ENCODE results near the gene DEFB131A. TPM values are rescaled to one million over a fixed set of nuclear protein-coding genes. Genes with fewer than 3 reads are reported as not detected.
"Not testable (repeated sequence)": the region's sequence is repeated elsewhere in the genome, so short reads cannot be mapped to it uniquely, and the experiment has no call there.

DEFB131A gene
- total RNA-seq, 1 donor from 2014 or later: not detected

GRCh38 chr4:9483682-9484081 is 39.5 kb downstream of the DEFB131A start:
- not testable (repeated sequence) for H3K27me3 ChIP-seq (ENCODE audit: insufficient read depth, low read length); H3K4me3 ChIP-seq (ENCODE audit: insufficient read depth, low read depth, low read length); H3K36me3 ChIP-seq (ENCODE audit: insufficient read depth, low read length); H3K9me3 ChIP-seq (ENCODE audit: insufficient read depth, low read depth, low read length); H3K27ac Mint-ChIP-seq (ENCODE audit: unreplicated experiment); FAIRE-seq; H3K36me3 Mint-ChIP-seq (ENCODE audit: low read depth, unreplicated experiment); H3K9ac ChIP-seq (ENCODE audit: low read length); H3K4me2 ChIP-seq (ENCODE audit: low read length); H3K4me1 ChIP-seq (ENCODE audit: insufficient read depth, low read length); H3K79me2 ChIP-seq (ENCODE audit: insufficient read depth, low read length); H2AFZ ChIP-seq (ENCODE audit: low read depth, low read length); H4K20me1 ChIP-seq (ENCODE audit: insufficient read depth, low read length); H3K4me3 Mint-ChIP-seq (ENCODE audit: unreplicated experiment); DNase-seq (ENCODE audit: low read depth); H3K4me1 Mint-ChIP-seq (ENCODE audit: low read depth, unreplicated experiment); H3K27ac ChIP-seq (ENCODE audit: low read depth, low read length); H3K9me3 Mint-ChIP-seq (ENCODE audit: unreplicated experiment)
- H3K27me3 Mint-ChIP-seq (ENCODE audit: low read depth, unreplicated experiment): peaks cover 15% of the 10 kb centered on the region

GRCh38 chr4:9486880-9487279 is 42.7 kb downstream of the DEFB131A start:
- not testable (repeated sequence) for H3K4me3 ChIP-seq (ENCODE audit: insufficient read depth, low read depth, low read length); H4K20me1 ChIP-seq (ENCODE audit: insufficient read depth, low read length); H3K4me1 Mint-ChIP-seq (ENCODE audit: low read depth, unreplicated experiment); H3K9ac ChIP-seq (ENCODE audit: low read length); H3K36me3 ChIP-seq (ENCODE audit: insufficient read depth, low read length); H3K27ac ChIP-seq (ENCODE audit: low read depth, low read length); H3K9me3 ChIP-seq (ENCODE audit: insufficient read depth, low read depth, low read length); H3K79me2 ChIP-seq (ENCODE audit: insufficient read depth, low read length); H3K9me3 Mint-ChIP-seq (ENCODE audit: unreplicated experiment); H3K4me1 ChIP-seq (ENCODE audit: insufficient read depth, low read length); H3K4me2 ChIP-seq (ENCODE audit: low read length); FAIRE-seq; H3K27ac Mint-ChIP-seq (ENCODE audit: unreplicated experiment); H3K27me3 ChIP-seq (ENCODE audit: insufficient read depth, low read length); H3K4me3 Mint-ChIP-seq (ENCODE audit: unreplicated experiment); H3K36me3 Mint-ChIP-seq (ENCODE audit: low read depth, unreplicated experiment); DNase-seq (ENCODE audit: low read depth); H2AFZ ChIP-seq (ENCODE audit: low read depth, low read length)
- H3K27me3 Mint-ChIP-seq (ENCODE audit: low read depth, unreplicated experiment): peaks cover 22% of the 10 kb centered on the region

DNA sequence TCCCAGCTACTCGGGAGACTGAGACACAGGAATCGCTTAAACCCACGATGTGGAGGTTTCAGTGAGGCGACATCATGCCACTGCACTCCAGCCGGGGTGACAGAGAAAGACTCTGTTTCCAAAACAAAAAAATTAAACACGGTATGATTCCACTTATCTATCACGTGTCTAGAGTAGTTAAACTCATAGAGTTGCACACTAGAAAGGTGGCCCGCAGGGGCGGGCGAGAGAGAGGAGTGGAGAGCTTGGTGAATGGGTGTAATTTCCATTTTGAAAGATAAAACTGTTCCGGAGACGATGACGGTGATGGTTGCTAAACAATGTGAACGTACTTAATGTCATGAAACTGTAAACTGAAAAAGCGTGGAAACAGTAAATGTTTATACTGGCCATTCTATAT is 44.6 kb downstream of the DEFB131A start:
- not testable (repeated sequence) for H3K4me3 ChIP-seq (ENCODE audit: insufficient read depth, low read depth, low read length); H3K36me3 Mint-ChIP-seq (ENCODE audit: low read depth, unreplicated experiment); H3K4me1 ChIP-seq (ENCODE audit: insufficient read depth, low read length); H3K27me3 ChIP-seq (ENCODE audit: insufficient read depth, low read length); DNase-seq (ENCODE audit: low read depth); H3K79me2 ChIP-seq (ENCODE audit: insufficient read depth, low read length); H3K4me3 Mint-ChIP-seq (ENCODE audit: unreplicated experiment); H3K9me3 Mint-ChIP-seq (ENCODE audit: unreplicated experiment); H3K4me2 ChIP-seq (ENCODE audit: low read length); H3K9me3 ChIP-seq (ENCODE audit: insufficient read depth, low read depth, low read length); FAIRE-seq; H3K36me3 ChIP-seq (ENCODE audit: insufficient read depth, low read length); H3K9ac ChIP-seq (ENCODE audit: low read length); H3K27ac Mint-ChIP-seq (ENCODE audit: unreplicated experiment); H2AFZ ChIP-seq (ENCODE audit: low read depth, low read length); H4K20me1 ChIP-seq (ENCODE audit: insufficient read depth, low read length); H3K4me1 Mint-ChIP-seq (ENCODE audit: low read depth, unreplicated experiment); H3K27ac ChIP-seq (ENCODE audit: low read depth, low read length)
- peaks cover 24% of the 10 kb centered on the region for H3K27me3 Mint-ChIP-seq (ENCODE audit: low read depth, unreplicated experiment)

DNA sequence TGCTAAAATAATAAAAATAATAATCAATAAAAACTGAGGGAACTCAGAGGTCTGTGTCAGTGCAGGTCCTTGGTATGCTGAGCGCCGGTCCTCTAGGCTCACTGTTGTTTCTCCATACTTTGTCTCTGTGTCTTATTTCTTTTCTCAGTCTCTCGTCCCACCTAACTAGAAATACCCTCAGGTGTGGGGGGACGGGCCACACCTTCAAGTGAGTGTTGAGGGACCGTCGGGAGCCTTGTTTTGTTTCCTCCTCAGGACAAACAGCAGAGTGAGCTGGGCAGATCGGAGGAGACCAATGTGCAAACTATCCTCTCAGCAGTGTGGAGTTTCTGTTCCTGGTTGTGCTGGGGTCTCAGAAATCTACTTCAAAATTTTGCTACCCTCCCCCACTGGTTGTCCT is 46.3 kb downstream of the DEFB131A start:
- H3K4me3 Mint-ChIP-seq (ENCODE audit: unreplicated experiment); H3K9me3 Mint-ChIP-seq (ENCODE audit: unreplicated experiment); H3K79me2 ChIP-seq (ENCODE audit: insufficient read depth, low read length); H2AFZ ChIP-seq (ENCODE audit: low read depth, low read length); FAIRE-seq; H3K4me1 Mint-ChIP-seq (ENCODE audit: low read depth, unreplicated experiment); H3K27me3 ChIP-seq (ENCODE audit: insufficient read depth, low read length); H3K27ac ChIP-seq (ENCODE audit: low read depth, low read length); H3K36me3 Mint-ChIP-seq (ENCODE audit: low read depth, unreplicated experiment); H3K27ac Mint-ChIP-seq (ENCODE audit: unreplicated experiment); H3K4me2 ChIP-seq (ENCODE audit: low read length); H4K20me1 ChIP-seq (ENCODE audit: insufficient read depth, low read length); H3K9ac ChIP-seq (ENCODE audit: low read length); H3K4me3 ChIP-seq (ENCODE audit: insufficient read depth, low read depth, low read length); H3K9me3 ChIP-seq (ENCODE audit: insufficient read depth, low read depth, low read length); H3K36me3 ChIP-seq (ENCODE audit: insufficient read depth, low read length); H3K4me1 ChIP-seq (ENCODE audit: insufficient read depth, low read length); DNase-seq (ENCODE audit: low read depth): not testable (repeated sequence)
- peaks cover 31% of the 10 kb centered on the region for H3K27me3 Mint-ChIP-seq (ENCODE audit: low read depth, unreplicated experiment)

DNA sequence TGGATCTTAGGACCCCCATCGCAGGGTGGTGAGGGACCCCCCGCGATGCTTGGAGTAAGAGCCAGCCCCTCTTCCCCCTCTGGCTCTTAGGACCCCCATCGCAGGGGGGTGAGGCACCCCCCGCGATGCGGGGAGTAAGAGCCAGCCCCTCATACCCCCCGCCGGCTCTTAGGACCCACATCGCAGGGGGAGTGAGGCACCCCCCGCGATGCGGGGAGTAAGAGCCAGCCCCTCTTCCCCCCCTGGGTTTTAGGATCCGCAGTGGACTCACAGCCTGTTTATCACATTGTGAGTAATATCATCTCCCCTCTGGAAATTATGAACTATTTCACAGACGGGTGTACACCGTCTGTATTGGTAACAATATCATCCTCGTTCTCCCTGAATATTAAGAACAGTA is 46.8 kb downstream of the DEFB131A start:
- H3K4me3 Mint-ChIP-seq (ENCODE audit: unreplicated experiment); H3K4me3 ChIP-seq (ENCODE audit: insufficient read depth, low read depth, low read length); H3K9ac ChIP-seq (ENCODE audit: low read length); H3K4me2 ChIP-seq (ENCODE audit: low read length); DNase-seq (ENCODE audit: low read depth); H3K4me1 Mint-ChIP-seq (ENCODE audit: low read depth, unreplicated experiment); H3K36me3 ChIP-seq (ENCODE audit: insufficient read depth, low read length); H4K20me1 ChIP-seq (ENCODE audit: insufficient read depth, low read length); H3K9me3 ChIP-seq (ENCODE audit: insufficient read depth, low read depth, low read length); H2AFZ ChIP-seq (ENCODE audit: low read depth, low read length); H3K27ac ChIP-seq (ENCODE audit: low read depth, low read length); H3K79me2 ChIP-seq (ENCODE audit: insufficient read depth, low read length); H3K27ac Mint-ChIP-seq (ENCODE audit: unreplicated experiment); H3K27me3 ChIP-seq (ENCODE audit: insufficient read depth, low read length); H3K9me3 Mint-ChIP-seq (ENCODE audit: unreplicated experiment); H3K36me3 Mint-ChIP-seq (ENCODE audit: low read depth, unreplicated experiment); FAIRE-seq; H3K4me1 ChIP-seq (ENCODE audit: insufficient read depth, low read length): not testable (repeated sequence)
- H3K27me3 Mint-ChIP-seq (ENCODE audit: low read depth, unreplicated experiment): peaks cover 31% of the 10 kb centered on the region

GRCh38 chr4:9493589-9493988 is 49.4 kb downstream of the DEFB131A start:
- not testable (repeated sequence) for H3K36me3 ChIP-seq (ENCODE audit: insufficient read depth, low read length); H3K9me3 Mint-ChIP-seq (ENCODE audit: unreplicated experiment); H3K4me1 Mint-ChIP-seq (ENCODE audit: low read depth, unreplicated experiment); H3K36me3 Mint-ChIP-seq (ENCODE audit: low read depth, unreplicated experiment); H3K4me1 ChIP-seq (ENCODE audit: insufficient read depth, low read length); FAIRE-seq; H4K20me1 ChIP-seq (ENCODE audit: insufficient read depth, low read length); H3K27me3 ChIP-seq (ENCODE audit: insufficient read depth, low read length); H3K4me2 ChIP-seq (ENCODE audit: low read length); H3K9me3 ChIP-seq (ENCODE audit: insufficient read depth, low read depth, low read length); H3K79me2 ChIP-seq (ENCODE audit: insufficient read depth, low read length); H3K4me3 Mint-ChIP-seq (ENCODE audit: unreplicated experiment); H3K4me3 ChIP-seq (ENCODE audit: insufficient read depth, low read depth, low read length); H3K9ac ChIP-seq (ENCODE audit: low read length); DNase-seq (ENCODE audit: low read depth); H2AFZ ChIP-seq (ENCODE audit: low read depth, low read length); H3K27ac Mint-ChIP-seq (ENCODE audit: unreplicated experiment); H3K27ac ChIP-seq (ENCODE audit: low read depth, low read length)
- peaks cover 42% of the 10 kb centered on the region for H3K27me3 Mint-ChIP-seq (ENCODE audit: low read depth, unreplicated experiment)
